Lower leg skin (tissue), 4 donors: ENCODE data around the gene AK2. TPM values are rescaled to one million over a fixed set of nuclear protein-coding genes. Genes with fewer than 3 reads are reported as not detected.

Experiments used
- DNase-seq, 2 donors: peaks; one replicate each; pipeline ENCODE4 v3.0.0-alpha.2; 2019; ENCODE audit warnings: low spot score in 2 of 2
- H3K4me3 ChIP-seq: fragments of 200-600 bp; sonication (generic); 2 replicates; pipeline ENCODE4 v1.5.1; 2017; ENCODE audit warnings: mild to moderate bottlenecking, low read depth; ENCODE audit not compliant: poor library complexity, severe bottlenecking
- POLR2A ChIP-seq, 2 donors: fragments of 450-650 bp; IDR thresholded peaks; one replicate each; pipeline ENCODE4 v1.6.1; 2016 to 2017; ENCODE audit warnings: antibody characterized with exemption in 2 of 2, mild to moderate bottlenecking in 1 of 2, moderate library complexity in 1 of 2
- WGBS, 2 donors: methylation state at CpG; one replicate each; pipeline ENCODE4 v1.1.5; 2018; 5-methylcytosine and 5-hydroxymethylcytosine counted together
- intact Hi-C: fragments of 100-400 bp; cut with DNase I; formaldehyde crosslinking; loops from one replicate; pipeline ENCODE4 v1.15.0; 2023; ENCODE audit warnings: low total_unique reads
- total RNA-seq, 4 donors: library from RNA; depleted of rRNA; stranded (reverse); fragments of >200 nt; gene quantifications; one replicate each; pipeline ENCODE4 v1.1.0, GENCODE V29; 2016
- TF ChIP-seq, protein P1 (sequence below), 3 donors: fragments of 450-650 bp; IDR thresholded peaks; one replicate each; pipeline ENCODE4 v1.5.1; 2016; ENCODE audit warnings: antibody characterized with exemption in 3 of 3, mild to moderate bottlenecking in 3 of 3, moderate library complexity in 2 of 3

Gene AK2
- total RNA-seq, 4 donors from 2014 or later: 90.0 to 247 (median 144) TPM

GRCh38 chr1:32966900-32967299 lies 69.8 kb downstream of the AK2 start:
- TF ChIP-seq, protein P1, sequence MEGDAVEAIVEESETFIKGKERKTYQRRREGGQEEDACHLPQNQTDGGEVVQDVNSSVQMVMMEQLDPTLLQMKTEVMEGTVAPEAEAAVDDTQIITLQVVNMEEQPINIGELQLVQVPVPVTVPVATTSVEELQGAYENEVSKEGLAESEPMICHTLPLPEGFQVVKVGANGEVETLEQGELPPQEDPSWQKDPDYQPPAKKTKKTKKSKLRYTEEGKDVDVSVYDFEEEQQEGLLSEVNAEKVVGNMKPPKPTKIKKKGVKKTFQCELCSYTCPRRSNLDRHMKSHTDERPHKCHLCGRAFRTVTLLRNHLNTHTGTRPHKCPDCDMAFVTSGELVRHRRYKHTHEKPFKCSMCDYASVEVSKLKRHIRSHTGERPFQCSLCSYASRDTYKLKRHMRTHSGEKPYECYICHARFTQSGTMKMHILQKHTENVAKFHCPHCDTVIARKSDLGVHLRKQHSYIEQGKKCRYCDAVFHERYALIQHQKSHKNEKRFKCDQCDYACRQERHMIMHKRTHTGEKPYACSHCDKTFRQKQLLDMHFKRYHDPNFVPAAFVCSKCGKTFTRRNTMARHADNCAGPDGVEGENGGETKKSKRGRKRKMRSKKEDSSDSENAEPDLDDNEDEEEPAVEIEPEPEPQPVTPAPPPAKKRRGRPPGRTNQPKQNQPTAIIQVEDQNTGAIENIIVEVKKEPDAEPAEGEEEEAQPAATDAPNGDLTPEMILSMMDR (IDR thresholded peaks at IDR 0.05): no peak
- no peak for TF ChIP-seq POLR2A (IDR thresholded peaks at IDR 0.05)
- H3K4me3 ChIP-seq: no peak overlapping the region
- no peak for DNase-seq
- intact Hi-C loops: no loop called here
- 85 to 96% methylated on average over 2 of the region's 2 CpGs for WGBS, 2 donors

- no peak for TF ChIP-seq POLR2A (IDR thresholded peaks at IDR 0.05)
- intact Hi-C loops: no loop called here
- no peak for DNase-seq
- WGBS, 2 donors: 69 to 73% methylated on average over 5 of the region's 5 CpGs
- H3K4me3 ChIP-seq: no peak overlapping the region
These were observed 71.4 kb downstream of the AK2 start for GRCh38 chr1:32965251-32965747.

DNA sequence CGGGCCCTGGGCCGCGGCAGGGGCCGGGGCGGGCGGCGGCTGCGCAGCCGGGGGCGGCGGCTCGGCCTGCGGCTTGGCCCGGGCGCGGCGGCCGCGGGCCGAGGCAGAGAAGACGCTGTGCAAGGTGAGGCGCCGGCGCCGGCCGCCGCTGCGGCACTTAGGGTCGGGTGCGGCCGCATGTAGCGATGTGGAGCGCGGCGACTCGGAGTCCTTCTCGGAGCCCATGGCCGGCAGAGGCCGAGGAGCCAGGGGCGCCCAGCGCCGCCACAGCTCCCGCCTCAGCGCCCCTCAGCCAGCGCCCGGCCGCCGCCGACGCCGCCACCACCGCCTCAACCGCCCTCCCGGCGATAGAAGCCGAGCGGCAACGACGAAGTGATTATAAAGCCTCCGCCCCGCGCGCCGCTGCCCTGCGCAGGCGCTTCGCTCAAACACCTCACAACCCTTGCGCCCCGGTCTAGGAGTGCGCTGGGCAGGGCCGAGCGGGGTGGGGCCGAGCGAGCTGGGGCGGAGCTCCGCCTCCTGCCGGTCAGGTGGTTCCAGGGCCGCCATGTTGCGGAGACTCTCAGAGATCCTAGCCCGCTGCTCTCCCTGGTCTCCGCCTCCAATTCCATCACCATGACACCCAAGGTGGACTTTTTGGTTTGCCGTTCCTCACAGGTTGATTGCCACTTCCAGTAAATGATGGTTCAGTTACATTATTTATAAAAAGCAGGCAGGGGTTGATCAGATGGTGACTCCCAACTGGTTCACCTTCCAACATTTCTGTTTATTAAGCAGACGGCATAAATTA lies 72.0 kb downstream of the AK2 start, which contains the start of gene RNF19B:
TSS of gene RNF19B (minus strand) at position 349 of the 790 bp plus-strand sequence. CDS start at position 225, 124 bp downstream.
- intact Hi-C loops: no loop called here
- DNase-seq: peak; percentile 94 to 99
- TF ChIP-seq POLR2A (IDR thresholded peaks at IDR 0.05): peak in 1 of 2 donors; percentile 95
- TF ChIP-seq, protein P1 (IDR thresholded peaks at IDR 0.05): no peak
- peak within 1 kb of the TSS; percentile 82 for H3K4me3 ChIP-seq
- WGBS, 2 donors: 2 to 3% methylated on average over 25 to 27 of the region's 83 CpGs

DNA sequence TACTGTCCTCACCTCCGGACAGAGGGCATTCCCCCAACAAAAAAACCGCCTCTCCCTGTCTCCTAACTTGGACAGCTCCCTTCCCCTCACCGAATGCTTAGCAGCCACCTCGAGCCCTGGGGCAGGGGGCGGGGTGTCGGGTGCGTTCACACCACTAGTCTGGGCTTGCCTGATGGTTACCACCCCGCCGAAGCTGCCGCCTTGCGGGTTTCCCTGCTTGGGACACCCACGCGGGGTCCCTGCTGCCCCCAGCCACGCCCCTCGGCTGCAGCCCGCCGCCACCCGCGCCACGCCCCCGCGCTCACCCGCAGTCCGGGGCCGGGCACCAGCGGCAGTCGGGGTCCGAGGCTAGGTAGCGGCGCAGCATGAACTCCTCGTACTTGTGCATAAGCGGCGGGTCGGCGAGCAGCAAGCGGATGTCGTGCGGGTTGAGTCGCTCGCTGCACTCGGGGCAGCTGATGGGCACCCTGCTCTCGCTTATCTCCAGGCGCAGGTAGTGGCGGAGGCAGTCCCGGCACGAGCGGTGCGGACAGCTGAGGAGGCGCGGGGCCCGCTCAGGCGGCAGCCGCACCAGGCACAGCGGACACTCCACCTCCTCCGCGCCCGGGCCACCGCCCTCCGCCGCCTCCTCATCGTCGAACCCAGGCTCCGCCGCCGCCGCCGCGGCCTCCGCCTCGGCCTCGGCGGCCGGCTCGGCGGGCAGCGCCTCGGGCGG lies 72.8 kb downstream of the AK2 start:
- intact Hi-C loops: no loop called here
- WGBS, 2 donors: 1% methylated on average over 25 to 65 of the region's 78 CpGs
- no peak for TF ChIP-seq POLR2A (IDR thresholded peaks at IDR 0.05)
- TF ChIP-seq, protein P1 (IDR thresholded peaks at IDR 0.05): no peak
- peak; percentile 83 to 94 for DNase-seq
- H3K4me3 ChIP-seq: peak overlapping the region; percentile 82

- intact Hi-C loops: no loop called here
- DNase-seq: no peak
- TF ChIP-seq, protein P1 (IDR thresholded peaks at IDR 0.05): no peak
- no peak for TF ChIP-seq POLR2A (IDR thresholded peaks at IDR 0.05)
- H3K4me3 ChIP-seq: no peak overlapping the region
- 18 to 28% methylated on average over 6 of the region's 6 CpGs for WGBS, 2 donors
These were observed 74.3 kb downstream of the AK2 start for GRCh38 chr1:32962248-32962896.
